Endothelial cell (in vitro differentiated cells): ENCODE measurements around the gene STEAP3. TPM values are rescaled to one million over a fixed set of nuclear protein-coding genes. Genes with fewer than 3 reads are reported as not detected.

Experiments used
- DNase-seq: peaks from one replicate; pipeline ENCODE4 v3.0.0; 2021; ENCODE audit warnings: low spot score
- H3K27ac Mint-ChIP-seq: one replicate; pipeline ENCODE4 v1.8.0; 2021; ENCODE audit warnings: mixed read lengths, inconsistent platforms; ENCODE audit not compliant: unreplicated experiment
- H3K27me3 Mint-ChIP-seq: one replicate; pipeline ENCODE4 v1.8.0; 2021; ENCODE audit warnings: mild to moderate bottlenecking, moderate library complexity, mixed read lengths, inconsistent platforms; ENCODE audit not compliant: unreplicated experiment
- H3K36me3 Mint-ChIP-seq: one replicate; pipeline ENCODE4 v1.8.0; 2021; ENCODE audit warnings: mild to moderate bottlenecking, low read depth, mixed read lengths, inconsistent platforms; ENCODE audit not compliant: unreplicated experiment
- H3K4me1 Mint-ChIP-seq: one replicate; pipeline ENCODE4 v1.8.0; 2021; ENCODE audit warnings: mild to moderate bottlenecking, mixed read lengths, inconsistent platforms; ENCODE audit not compliant: unreplicated experiment
- H3K4me3 Mint-ChIP-seq: one replicate; pipeline ENCODE4 v1.8.0; 2021; ENCODE audit warnings: mild to moderate bottlenecking, mixed read lengths, inconsistent platforms; ENCODE audit not compliant: unreplicated experiment
- H3K9me3 Mint-ChIP-seq: one replicate; pipeline ENCODE4 v1.8.0; 2021; ENCODE audit warnings: mixed read lengths, inconsistent platforms; ENCODE audit not compliant: unreplicated experiment
- CTCF ChIP-seq: fragments of 200-600 bp; sonication (generic); IDR thresholded peaks from one replicate; pipeline ENCODE4 v1.5.0; 2021; ENCODE audit warnings: antibody characterized with exemption; ENCODE audit not compliant: unreplicated experiment
- total RNA-seq: library from RNA; stranded (reverse); fragmentation: NEBNext Ultra II Directional; extraction: Animal tissue kit (Norgen Biotek cat#: 25700); gene quantifications from one replicate; pipeline ENCODE4 v1.2.1, GENCODE V29; 2021; ENCODE audit not compliant: unreplicated experiment

The STEAP3 gene
- total RNA-seq, 1 donor from 2014 or later, result 17.9 TPM

- Mint-ChIP-seq H3K36me3 (peaks cover 7% of the 10 kb centered on the region), H3K4me1 (peaks cover 25% of the 10 kb centered on the region), H3K27ac (peak overlapping the region; percentile 75)
Observed at GRCh38 chr2:119256582-119256921, 32.9 kb downstream of the STEAP3 start.

GRCh38 chr2:119257198-119257597 lies 33.6 kb downstream of the STEAP3 start:
- Mint-ChIP-seq H3K4me1 (peaks cover 26% of the 10 kb centered on the region), H3K27me3 (peaks cover 3% of the 10 kb centered on the region), H3K27ac (no peak overlapping the region), H3K4me3 (no peak overlapping the region), H3K9me3 (no peaks in the 10 kb centered on the region), H3K36me3 (peaks cover 4% of the 10 kb centered on the region)
- DNase-seq, result no peak
- TF ChIP-seq CTCF, result no peak

More at GRCh38 chr2:119256582-119256921, 32.9 kb downstream of the STEAP3 start:
- Mint-ChIP-seq H3K4me3 (no peak overlapping the region), H3K27me3 (peaks cover 4% of the 10 kb centered on the region), H3K9me3 (no peaks in the 10 kb centered on the region)
- no peak for TF ChIP-seq CTCF
- DNase-seq, result no peak

DNA sequence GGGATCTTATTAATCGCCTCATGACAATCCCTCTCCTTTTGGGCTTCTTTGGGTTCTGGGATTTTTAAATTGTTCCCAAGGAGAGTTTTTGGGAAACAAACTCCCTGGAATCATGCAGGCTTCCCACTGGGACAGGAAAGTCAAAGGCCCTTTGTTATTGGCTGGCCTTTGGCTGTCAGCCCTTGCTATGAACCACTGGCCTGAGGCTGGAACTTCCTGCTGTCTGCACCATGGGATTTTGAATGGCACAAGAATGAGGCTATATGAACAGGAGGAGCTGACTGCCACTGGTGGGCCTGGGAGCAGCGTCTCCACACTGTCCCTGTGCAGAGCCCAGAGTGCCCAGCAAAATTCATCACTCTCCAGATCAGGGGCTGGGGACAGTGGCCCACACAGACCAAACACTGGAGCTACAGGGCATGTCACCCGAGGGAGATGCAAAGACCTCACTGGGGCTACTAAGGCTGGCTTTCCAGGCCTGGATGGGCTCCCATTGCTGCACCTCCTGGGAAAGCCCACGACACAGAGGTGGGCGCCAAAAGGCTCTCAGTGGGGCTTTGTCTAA lies 35.7 kb downstream of the STEAP3 start:
- H3K4me3 Mint-ChIP-seq, result no peak overlapping the region
- no peak for DNase-seq
- H3K27me3 Mint-ChIP-seq, result peaks cover 2% of the 10 kb centered on the region
- no peaks in the 10 kb centered on the region for H3K9me3 Mint-ChIP-seq
- TF ChIP-seq CTCF, result no peak
- peaks cover 7% of the 10 kb centered on the region for H3K36me3 Mint-ChIP-seq
- H3K27ac Mint-ChIP-seq, result no peak overlapping the region
- H3K4me1 Mint-ChIP-seq, result peaks cover 26% of the 10 kb centered on the region

- H3K36me3 Mint-ChIP-seq, result peaks cover 7% of the 10 kb centered on the region
- no peak overlapping the region for H3K4me3 Mint-ChIP-seq
- H3K9me3 Mint-ChIP-seq, result no peaks in the 10 kb centered on the region
- DNase-seq, result no peak
- no peak for TF ChIP-seq CTCF
- H3K4me1 Mint-ChIP-seq, result peaks cover 19% of the 10 kb centered on the region
- H3K27ac Mint-ChIP-seq, result no peak overlapping the region
- H3K27me3 Mint-ChIP-seq, result peaks cover 6% of the 10 kb centered on the region
Observed at GRCh38 chr2:119260646-119261492, 37.2 kb downstream of the STEAP3 start.
